GM18505 (cell line): ENCODE measurements around the gene CABLES2.

Source experiments
- ATAC-seq: cut with Tn5 transposase; IDR thresholded peaks from one replicate; pipeline ENCODE4 v1.9.1; 2021; ENCODE audit not compliant: unreplicated experiment
- POLR2A ChIP-seq: IDR thresholded peaks from 4 replicates; pipeline ENCODE4 v1.6.1; 2011; ENCODE audit warnings: borderline replicate concordance; ENCODE audit not compliant: insufficient read depth, insufficient read length; ENCODE audit errors: extremely low read depth

CABLES2 gene

GRCh38 chr20:62400541-62400940 lies 6.5 kb downstream of the CABLES2 start:
- no peak for TF ChIP-seq POLR2A
- ATAC-seq = no peak

DNA sequence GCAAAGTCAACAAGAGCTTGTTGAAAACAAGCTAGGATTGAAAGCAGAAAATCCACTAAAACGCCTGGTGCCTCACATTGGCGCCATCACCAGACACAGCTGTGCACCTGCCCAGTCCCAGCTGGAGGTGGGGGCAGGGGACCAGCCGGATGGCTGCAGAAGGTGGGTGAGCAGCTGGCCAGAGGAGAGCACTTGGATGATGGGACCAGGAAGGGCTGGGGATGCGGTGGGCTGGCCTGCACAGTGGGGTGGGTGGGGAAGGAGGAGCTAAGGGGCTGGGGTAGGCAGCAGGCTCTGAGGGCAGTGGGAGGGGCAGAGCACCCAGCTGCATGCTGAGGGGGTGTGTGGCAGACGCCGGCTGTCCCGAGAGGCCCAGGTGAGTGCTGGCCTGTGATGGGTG lies 7.1 kb downstream of the CABLES2 start:
- ATAC-seq = no peak
- TF ChIP-seq POLR2A = no peak

- no peak for ATAC-seq
- TF ChIP-seq POLR2A = no peak
These were observed 8.8 kb downstream of the CABLES2 start for GRCh38 chr20:62398120-62398821.

DNA sequence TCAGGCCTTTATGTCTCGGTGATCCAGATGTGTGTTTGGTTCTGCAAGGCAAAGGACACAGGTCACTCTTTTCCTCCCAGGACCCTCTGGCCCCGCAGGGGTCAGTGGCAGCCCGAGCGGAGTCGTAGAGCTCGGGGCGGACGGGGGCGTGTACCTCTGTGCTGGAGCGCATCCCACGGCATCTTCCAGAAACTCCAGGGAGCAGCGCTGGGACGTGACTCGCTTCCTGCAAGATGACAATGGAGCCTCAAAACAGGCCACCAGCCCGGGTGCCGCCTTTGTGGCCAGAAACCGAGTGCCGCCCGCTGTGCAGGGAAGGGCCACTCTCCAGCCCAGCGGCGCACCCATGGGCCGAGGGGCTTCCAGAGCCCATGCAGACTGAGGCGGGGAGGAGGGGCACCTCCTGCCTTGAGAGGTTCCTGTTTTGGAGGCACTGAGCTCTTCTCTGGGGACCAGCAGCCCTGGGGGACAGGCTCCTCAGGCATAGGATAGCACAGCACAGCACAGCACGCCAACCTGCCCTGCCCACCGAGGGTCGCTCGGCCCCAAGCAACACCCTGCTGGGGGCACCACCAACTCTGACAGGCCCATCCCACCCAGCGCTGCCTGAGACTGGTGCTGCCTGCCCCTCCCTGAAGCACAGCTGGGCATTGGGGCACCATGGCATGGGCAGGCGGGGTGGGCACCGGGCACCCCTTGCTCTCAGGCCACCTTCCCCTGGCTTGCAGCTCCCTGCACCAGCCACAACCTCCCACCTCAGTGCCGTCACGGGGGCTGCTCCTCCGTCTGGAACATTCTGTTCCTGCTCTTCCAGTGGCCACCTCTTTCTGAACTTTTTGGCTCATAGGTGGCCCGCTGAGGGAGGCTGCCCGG lies 10.5 kb downstream of the CABLES2 start:
- no peak for TF ChIP-seq POLR2A
- ATAC-seq = no peak

DNA sequence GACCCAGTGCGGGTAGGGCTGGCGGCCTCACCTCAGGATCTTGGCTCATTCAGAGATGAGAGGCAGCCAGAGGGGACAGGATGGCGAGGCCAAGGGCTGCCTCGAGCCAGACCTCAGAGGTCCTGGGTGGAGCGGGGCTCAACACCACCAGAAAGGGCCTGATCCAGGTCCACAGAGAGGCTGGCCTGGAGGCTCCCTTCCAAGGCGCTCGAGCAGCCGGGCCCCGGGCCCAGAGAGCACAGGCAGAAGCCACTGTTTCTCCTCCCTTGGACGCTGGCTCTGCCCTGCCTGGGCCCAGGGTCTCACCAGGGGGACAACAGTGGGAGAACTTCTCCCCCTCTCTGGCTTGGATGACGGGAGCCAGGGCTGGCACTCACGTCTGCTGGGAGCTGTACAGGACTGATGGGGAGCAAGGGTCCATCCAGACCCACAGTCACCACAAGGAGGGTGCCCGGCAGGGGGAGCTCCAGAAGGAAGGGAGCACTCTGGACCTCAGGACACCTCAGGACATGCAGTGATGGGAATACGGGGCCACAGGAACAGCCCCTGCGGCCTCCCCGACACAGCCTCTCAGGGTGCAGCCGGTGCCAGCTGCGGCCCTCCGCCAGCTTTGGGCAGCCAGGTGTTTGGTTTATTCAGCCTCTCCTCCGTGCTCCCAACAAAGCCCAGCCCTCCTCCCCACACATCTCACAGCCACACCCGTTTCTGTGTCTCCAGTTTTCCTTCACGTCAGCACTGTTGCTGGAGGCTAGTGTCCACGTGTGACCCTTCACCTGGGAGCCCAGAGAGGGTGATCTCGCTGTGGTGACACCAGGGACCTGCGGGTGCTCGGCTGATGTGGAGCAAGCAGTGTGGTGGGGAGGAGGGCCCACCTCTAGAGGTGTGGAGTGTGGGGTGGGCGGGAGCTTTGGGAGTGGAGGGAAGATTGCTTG lies 11.5 kb downstream of the CABLES2 start:
- no peak for TF ChIP-seq POLR2A
- no peak for ATAC-seq

GRCh38 chr20:62394248-62395245 lies 12.5 kb downstream of the CABLES2 start:
- ATAC-seq = no peak
- TF ChIP-seq POLR2A = no peak

GRCh38 chr20:62393830-62394229 lies 13.3 kb downstream of the CABLES2 start:
- TF ChIP-seq POLR2A = no peak
- no peak for ATAC-seq

- ATAC-seq = no peak
- TF ChIP-seq POLR2A = no peak
These were observed 13.8 kb downstream of the CABLES2 start for GRCh38 chr20:62393335-62393665.

GRCh38 chr20:62392621-62393334 lies 14.3 kb downstream of the CABLES2 start:
- ATAC-seq = no peak
- no peak for TF ChIP-seq POLR2A

DNA sequence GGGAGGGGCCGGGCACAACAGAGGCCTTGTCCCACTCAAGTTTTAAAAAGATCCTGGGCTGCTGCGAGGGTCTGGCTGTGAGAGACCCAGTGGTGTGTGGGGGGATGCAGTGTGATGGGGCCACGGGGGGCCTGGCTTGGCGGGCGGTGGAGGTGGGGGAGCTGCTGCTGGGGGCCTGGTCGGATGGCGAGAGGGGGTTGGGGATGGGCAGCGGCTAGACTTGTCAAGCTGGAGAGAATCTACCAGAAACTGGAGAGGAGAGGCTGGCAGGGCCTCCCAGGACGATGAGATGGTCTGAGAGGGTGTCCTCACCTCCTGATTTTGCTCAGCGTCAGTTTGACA lies 15.0 kb downstream of the CABLES2 start:
- no peak for TF ChIP-seq POLR2A

DNA sequence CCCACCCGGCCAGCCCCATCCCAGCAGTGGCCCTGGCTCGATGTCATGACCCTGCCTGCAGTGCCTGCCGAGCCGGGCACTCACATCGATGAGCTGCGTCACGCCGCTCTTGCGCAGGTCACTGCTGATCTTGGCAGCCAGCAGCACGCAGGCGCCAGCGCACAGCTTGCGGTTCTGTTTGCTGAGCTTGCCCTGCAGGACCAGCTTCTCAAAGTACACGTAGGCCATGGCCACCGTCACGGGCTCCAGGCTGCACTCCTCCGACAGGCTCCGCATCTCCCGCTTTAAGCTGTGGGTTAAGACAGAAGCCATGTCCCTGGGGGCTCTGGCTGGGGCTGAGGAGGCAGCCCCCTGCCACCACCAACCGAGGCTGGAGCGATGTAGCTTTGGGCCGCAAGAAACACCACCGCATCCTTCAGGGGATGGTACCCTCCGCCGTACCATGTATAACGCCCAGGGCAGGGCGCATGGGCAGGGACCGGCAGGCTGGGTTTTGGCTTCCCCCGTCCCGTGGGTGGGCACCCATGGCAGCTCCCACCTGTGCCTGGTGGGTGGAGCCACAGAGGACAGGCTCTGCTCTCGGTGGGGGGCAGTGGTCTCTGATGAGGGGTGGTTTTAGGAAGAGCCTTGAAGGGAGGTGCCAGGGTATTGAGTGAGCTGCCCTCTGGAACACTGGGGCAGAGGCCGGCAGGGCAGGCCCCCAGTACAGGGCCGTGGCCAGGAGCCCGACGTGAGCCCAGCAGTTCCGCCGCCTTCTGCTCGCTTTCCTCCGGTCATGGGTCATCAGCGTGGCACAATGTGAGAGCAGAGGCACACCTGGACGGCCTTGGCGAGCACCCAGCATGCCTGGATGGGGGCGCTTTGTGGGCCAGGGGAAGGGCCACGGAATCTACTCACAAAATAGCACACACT lies 15.7 kb downstream of the CABLES2 start:
- TF ChIP-seq POLR2A = no peak
- no peak for ATAC-seq

More for the DNA sequence above, 15.0 kb downstream of the CABLES2 start:
- no peak for ATAC-seq
